Measurements from ENCODE around the gene RPTOR.

Gene RPTOR

DNA sequence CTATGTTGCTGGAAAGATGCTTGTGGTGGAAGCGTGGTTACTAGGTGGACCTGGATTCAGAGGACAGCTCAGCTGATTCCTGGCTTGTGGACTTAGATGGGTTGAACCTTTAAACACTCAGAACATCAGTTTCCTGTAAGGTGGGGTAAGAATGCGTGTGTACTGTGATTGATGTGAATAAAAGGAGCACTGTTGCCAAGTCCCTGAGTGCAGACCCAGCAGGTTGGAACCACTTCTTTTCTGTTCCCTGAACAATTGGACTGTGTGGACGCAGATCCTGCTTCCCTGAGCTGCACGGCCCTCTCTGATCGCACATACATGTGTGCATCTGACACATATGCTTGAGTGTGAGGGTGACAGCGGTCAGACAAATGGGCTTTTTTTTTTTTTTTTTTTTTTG is 37.5 kb downstream of the RPTOR start:
- DNase-seq (ENCODE audit: extremely low read depth in 1 of 2, low read depth in 1 of 2) = no peak

DNA sequence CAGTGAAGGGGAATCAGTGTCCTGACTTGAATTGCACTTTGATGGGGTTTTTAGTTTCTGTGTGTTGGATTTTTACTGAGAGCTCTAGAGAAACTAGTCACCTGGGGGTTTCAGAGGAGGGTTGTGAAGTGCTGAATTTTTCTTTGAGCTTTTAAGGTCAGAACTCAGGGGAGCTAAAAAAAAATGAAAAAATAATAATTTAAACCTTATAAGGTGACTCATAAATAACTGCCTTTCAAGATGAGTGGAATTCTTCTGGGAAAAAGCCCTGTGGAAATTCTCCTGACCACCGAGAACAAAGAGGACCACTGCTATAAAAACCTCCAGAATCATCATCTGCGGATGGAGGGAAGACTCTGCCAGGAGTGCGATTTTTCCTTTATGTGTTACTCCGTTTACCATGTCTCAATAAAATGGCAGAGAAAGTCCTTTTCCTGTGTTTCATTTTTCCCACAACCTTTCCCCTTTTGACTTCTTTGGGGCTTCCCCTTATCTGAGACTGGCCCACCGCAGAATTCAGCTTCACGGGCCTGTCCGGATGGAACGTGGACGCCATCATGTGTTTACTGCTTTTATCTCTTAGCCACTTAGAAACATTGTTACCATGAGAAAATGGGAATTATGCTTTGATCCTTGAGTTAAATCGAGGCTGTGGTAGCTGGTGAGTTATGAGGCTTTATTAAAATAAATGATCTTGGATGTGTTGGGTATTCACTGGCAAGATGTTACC is 39.7 kb downstream of the RPTOR start:
- DNase-seq (ENCODE audit: extremely low read depth in 1 of 2, low read depth in 1 of 2) = no peak

DNA sequence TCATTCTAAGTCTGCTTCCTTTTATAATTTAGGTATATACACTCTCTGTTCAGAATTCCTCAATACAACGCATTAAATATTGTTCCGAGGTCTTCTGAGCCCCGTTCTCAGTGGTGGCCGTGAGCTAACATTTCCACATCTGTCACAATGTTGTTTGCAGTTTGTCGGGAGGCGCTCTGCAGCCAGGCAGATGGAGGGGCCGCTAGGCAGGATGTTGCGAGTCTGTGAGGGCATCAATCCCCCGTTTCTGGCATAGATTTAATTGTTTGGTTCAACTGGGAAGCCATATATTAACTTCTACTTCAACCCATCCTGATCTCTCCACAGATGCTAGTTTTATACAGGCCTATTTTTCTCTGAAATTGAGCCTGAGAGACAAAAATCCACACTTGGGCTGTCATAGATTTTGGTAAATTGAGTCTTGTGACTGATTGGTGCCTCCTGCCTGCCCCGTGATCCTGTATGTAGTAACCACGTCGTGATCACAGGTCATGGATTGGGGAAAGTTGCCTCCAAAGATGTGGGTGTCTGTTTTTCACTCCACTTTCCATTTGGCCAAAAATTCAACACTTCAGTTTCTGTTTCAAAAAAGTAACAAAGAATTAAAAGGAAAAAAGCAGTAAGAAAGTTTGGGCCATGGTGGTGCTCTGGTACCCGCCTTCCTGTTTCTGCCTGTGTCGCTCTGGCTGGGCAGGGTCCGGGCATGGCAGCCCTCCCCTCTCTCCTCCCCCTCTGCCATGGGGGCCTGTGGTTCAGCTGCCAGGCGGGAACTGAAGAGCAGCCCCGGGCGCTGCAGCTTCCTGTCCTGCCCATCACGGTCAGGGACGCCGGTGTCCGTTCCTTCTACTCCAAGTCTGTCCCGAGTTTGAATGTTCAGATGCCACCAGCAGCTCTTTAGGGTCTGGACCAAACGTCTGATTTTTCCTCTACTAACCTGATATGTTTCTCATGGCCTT is 41.5 kb downstream of the RPTOR start:
- DNase-seq (ENCODE audit: extremely low read depth in 1 of 2, low read depth in 1 of 2) = no peak

DNA sequence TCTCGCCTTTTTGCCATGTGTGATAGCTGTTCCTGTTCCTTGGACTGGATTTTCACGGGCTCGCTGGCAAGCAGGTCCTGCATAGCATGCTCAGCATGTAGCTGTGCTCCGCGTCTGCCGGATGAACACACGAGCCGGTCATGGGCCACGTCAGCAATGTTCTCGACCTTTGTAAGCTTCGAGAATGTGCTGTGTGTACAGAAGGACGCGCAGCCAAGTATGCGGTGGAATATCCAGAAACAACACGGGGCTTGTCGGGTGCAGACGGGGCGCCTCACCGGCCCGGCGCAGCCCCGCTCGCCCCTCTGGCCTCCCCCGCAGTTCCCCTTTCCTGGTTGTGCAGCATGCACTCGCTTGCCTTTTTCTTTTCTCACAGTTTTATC is 42.2 kb downstream of the RPTOR start:
- no peak for DNase-seq (ENCODE audit: extremely low read depth in 1 of 2, low read depth in 1 of 2)

DNA sequence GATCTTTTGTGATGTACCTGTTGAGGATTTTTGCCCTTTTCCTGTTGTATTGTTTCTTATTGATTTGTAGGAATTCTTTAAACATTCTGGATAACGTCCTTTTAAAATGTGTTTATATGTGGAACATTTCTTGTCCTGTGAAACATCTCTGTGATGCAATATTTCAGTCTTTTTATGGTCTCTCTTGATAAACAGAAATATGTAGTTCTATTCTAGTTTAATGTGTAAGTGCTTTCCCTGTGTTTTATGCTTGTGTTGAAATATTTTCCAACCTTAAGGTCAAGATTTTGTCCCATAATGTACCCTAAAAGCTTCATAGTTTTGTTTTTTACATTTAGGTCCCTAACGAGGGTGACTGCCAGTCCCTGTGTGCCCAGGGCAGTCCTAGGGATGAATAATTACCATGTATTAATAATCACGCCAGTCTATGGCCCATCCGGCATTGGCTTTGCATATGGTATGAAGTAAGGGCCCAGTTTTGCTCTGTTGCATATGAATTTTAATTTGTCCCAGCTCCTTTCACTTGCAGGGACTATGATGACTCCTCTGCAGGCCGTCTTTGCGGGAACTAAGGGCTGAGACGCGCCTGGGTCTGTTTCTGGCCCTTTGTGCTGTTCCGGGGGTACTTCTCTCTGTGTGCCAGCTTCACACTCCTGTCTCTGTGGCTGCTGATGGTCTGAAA is 44.2 kb downstream of the RPTOR start:
- DNase-seq (ENCODE audit: extremely low read depth in 1 of 2, low read depth in 1 of 2) = no peak

DNA sequence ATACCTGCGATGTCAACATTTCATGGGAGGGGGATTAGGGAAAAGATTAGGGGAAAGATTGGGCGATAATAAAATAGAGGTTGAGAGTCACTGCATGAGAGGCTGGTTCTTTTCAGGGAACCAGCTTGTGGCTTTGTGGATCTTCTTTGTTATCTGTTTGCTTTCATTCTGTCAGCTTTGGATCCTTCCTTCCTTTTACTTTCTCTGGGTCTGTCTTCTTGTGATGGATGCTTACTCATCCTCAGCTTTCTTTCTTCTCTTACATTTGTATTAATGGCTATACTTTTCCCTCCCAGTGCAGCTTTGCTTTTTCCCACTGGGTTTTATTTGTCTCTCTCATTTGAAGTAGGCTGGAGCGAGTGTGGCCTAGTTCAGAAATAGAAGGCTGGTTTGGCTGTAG is 47.1 kb downstream of the RPTOR start:
- DNase-seq (ENCODE audit: extremely low read depth in 1 of 2, low read depth in 1 of 2) = no peak

DNA sequence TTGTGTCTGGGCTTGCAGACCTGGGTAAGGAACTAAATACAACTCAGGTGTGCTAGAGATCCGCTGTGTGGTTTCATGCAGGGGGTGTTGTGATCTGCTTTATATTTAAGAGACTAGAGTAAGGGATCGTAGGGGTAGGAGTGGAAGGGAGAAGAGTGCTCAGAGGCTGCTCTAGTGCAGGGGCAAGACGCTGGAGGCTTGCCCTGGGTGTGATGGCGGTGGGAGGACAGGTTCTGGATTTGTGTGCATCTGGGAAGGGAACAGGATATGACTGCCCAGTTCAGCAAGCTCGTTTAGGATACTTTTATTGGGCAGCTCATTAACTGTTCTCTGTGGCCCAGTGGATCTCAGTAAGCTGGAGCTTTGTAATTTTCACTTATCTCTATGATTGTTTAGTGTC is 47.6 kb downstream of the RPTOR start:
- DNase-seq (ENCODE audit: extremely low read depth in 1 of 2, low read depth in 1 of 2) = no peak

DNA sequence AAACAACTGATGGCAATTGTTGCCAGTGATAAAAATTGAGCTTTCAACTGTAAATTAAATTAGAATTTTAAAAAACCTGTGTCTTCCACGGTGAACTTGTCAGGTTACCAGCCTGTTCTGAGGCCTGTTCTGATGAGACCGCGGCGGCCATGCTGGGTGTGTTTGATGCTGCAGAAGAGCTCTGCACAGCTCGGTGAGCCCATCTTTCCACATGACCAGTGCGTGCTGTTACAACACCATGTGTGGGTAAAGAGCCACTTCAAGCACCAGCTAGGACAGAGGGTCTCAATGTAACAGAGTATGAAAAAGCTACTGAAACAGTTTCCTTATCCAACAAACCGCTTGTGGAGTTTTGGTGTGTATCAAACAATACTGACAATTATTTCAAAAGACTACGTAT is 48.5 kb downstream of the RPTOR start:
- no peak for DNase-seq (ENCODE audit: extremely low read depth in 1 of 2, low read depth in 1 of 2)

DNA sequence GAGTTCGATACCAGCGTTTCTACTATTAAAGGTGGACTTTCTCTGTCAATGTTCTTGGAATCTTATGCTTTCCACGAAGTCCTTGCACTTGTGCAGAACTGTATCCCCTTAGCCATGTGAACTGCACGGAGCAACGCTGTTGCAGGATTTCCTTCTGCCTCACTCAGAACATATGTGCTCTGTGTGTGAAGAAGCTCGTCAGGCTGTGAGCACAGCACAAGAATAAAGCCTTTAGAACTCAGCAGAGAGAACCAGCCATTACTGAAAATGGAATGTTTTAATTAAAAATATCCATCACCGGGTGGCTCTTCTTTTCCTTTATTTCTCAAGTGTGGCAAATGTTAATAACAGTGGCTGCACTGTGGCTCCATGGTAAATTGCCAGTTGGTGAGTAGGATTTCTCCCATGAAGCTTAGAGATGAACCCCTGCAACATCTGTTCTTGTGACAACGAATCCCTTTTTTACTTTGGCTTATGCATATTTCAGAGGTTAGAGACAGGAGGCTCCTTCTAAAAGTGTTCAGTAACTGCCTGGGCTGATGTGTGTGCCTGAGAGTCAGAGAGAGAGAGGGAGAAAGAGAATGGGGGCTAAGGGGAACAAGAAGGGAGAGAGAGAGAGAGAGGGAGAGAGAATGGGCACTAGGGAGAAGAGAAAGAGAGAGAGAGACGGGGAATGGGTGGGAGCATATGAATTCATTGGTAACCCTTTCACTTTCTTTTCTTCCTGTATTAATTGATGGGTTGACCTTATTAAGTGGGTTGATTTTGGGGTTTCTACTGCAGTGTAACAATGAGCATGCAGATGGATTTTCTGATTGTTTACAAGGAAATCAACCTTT is 50.0 kb downstream of the RPTOR start:
- no peak for DNase-seq (ENCODE audit: extremely low read depth in 1 of 2, low read depth in 1 of 2)

DNA sequence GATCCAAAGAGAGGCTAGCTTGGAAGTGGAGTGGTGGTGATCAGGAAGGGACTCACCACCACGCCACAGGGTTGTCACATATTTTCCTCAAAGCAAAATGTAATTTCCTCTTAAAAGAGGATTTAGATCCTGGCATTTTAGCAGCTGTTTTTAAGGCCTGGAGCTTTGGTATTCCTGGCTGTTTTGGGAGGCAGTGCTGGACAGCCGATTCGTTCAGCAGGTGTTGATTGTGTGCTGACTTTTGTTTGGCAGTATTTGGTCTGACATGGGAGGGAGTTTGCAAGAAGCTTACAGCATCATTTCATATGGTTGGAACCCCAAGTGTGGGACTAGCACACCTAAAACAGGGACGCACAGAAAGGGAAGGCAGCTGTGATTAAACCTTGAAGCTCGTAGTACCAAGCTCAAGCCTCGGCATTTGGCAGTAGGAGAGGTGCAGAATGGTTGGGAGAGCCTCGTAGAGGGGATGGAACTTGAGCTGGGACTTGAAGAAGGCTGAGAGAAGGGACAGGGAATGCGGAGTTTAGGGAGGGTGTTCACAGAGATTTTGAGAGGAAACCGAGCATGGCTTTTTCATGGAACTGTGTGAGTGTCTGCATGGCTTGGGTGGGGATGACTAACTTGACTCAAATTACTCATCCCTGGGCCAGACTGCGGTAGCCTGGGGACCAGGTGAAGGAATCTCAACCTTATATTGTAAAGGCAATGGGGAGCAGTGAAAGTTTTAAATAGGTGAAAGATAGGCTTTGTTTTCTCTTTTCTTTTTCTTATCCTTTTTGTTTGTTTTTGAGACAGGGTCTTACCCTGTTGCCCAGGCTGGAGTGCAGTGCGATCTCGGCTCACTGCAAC is 52.3 kb downstream of the RPTOR start:
- DNase-seq (ENCODE audit: extremely low read depth in 1 of 2, low read depth in 1 of 2) = no peak

DNA sequence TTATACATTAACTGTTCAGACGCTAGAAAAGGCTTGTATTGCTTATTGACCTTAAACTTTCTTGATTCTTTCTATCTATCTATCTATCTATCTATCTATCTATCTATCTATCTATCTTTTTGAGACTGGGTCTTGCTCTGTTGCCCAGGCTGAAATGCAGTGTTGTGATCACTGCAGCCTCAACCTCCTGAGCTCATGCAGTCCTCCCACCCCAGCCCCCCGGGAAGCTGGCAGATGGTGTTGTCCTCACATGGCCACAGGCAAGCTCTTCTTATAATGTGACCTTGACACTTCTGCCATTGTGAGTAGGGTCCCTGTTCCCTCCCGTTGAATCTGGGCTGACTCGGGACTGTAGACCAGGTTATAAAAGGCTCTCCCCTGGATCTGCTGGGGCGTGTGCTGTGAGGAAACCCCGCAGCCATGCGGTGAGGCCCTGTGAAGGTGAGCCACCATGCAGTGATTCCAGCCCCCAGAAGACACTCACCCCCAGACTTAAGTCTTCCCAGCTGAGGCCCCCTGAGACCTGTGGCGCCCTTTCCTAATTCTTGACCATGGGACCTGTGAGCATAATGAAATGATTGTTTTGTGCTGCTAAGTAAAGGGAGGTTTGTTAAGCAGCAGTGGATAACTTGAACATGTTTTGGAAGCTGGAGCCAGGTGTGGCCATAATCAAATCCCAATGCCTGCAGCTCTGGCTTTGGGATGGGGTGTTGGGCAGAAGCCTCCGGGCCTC is 54.3 kb downstream of the RPTOR start:
- no peak for DNase-seq (ENCODE audit: extremely low read depth in 1 of 2, low read depth in 1 of 2)

DNA sequence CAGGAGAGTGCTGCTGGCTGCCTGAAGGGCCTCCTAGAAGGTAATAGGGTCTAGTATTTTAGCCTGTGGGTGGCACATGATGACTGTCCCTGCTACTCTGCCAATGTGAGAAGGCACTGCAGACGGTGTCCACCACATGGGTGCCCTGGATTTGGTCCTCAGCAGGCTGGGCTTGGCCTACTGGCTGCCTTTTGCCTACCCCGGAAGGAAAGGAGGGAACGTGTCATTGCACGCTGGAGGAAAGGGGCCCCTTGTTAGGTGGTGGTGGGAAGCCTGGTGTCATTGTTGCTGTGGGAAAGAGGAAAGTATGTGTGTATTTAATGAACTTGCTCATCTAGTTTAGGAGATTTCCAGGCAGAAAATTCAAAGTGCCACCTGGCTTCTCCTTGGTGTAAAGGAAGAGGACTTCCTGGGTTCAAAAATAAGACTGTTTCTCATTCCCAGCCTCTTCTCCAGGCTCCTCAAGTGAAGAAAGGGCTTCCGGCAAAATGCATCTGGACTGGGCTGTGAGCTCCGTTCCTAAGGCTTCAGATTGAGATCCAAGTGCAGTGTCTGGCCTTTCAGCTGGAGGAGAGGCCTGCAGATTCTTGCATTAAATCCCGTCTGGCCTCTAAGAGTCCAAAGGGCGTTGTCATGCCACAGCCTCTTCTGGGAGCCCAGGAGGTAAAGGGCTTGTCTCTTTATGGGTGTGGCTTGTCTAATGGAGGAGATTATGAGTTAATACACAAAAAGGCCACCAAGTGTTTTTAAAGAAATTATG is 55.1 kb downstream of the RPTOR start:
- DNase-seq (ENCODE audit: extremely low read depth in 1 of 2, low read depth in 1 of 2) = no peak

DNA sequence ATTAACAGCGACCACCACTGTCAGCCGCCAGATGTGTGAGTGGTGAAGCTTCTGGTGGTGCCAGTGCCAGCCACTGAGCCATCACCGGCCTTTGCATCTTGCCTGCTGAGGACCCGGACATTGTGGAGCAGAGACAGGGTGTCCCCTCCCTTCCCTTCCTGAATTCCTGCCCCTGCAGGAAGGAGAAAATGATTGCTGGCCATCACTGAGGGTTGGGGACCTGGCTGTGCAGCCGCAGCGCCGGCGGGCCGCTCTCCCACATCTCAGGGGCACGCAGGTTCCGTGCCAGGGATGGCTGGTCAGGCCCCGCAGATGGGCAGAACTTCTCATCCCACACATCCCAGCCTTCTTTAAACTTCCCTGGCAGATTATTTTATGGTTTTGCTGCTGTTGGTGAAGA is 56.5 kb downstream of the RPTOR start:
- no peak for DNase-seq (ENCODE audit: extremely low read depth in 1 of 2, low read depth in 1 of 2)

DNA sequence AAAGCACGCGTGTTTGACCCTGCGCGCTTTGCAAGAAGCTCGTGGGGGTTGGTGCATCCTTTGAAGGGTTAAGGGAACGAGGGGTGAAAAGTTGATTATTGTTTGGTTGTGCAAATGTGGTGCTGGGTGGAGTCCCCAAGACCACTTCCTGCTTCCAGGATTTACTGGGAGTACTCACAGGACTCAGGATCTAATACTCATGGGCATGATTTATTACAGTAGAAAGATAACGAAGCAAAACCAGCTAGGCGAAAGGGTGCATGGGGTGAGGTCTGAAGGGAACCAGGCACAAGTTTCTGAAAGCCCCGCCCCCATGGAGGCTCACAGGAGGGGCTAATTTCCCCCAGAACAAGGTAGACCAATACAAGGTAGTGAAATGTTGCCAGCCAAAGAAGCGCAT is 58.8 kb downstream of the RPTOR start:
- DNase-seq (ENCODE audit: extremely low read depth in 1 of 2, low read depth in 1 of 2) = no peak

DNA sequence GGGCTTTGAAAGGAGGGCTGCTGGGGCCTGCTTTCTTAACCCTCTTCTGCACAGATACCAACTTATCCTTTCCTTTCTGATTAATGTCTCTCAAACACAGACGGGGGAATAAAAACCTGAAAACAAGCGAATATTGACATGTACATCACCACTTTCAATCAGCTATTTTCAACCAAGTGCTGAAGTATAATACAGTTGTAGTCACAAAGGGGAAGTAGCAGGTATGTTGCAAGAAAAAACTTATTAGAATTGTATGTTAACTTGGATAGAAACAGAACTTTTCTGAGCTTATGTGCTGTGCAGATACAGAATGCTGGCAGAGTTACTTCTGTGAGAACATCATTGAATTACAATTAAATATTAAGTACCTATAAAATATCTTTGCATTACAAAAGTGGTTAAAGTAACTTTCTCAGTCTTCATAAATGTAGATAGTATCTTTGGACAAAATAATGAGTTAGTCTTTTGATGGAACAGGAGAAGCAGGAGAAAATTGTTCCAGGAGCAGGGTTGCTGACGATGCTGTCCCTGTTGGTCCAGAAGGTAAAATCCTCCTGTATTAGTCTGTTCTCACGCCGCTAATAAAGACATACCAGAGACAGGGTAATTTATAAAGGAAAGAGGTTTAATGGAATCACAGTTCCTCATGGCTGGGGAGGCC is 59.5 kb downstream of the RPTOR start:
- DNase-seq (ENCODE audit: extremely low read depth in 1 of 2, low read depth in 1 of 2) = no peak

DNA sequence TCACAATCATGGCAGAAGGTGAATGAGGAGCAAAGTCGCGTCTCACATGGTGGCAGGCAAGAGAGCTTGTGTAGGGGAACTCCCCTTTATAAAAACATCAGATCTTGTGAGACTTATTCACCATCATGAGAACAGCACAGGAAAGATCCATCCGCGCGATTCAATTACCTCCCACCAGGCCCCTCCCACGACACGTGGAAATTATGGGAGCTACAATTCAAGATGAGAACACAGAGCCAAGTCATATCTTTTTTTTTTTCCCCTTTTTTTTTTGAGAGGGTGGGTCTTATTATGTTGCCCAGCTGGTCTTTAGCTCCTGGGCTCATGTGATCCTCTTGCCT is 60.0 kb downstream of the RPTOR start:
- no peak for DNase-seq (ENCODE audit: extremely low read depth in 1 of 2, low read depth in 1 of 2)

DNA sequence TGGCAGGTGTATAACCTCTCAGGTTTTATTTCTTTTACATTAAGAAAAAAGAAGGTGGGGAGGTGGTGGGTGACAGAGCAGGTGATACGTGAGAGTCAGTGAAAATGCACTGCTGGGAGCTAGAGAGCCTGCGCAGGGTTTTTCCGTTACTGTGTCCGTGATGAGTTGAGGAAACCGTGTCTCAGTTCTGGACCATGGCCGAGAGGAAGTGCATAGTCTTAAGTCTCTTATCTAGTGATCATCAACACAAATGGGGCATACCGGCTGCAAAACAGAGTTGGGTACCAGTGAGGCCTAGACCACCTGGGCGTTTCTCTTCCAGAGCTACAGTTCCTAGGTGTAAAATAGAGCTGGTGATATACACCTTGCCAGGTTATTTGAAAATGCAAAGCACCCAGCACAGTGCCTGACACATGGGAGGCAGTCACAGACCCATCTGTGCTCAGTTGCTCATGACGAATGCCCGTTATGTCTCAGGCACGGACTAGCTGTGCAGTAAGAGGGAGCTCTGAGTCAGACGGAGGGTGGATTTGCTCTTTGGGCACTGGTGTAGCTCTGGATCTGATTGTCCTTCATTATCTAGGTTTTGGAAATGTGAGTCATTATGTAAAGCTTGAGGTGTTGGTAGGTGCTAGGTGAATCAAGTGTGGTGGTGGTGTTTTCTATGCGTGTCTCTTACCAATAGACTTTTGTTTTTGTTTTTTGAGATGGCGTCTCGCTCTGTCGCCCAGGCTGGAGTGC is 60.9 kb downstream of the RPTOR start:
- no peak for DNase-seq (ENCODE audit: extremely low read depth in 1 of 2, low read depth in 1 of 2)

All from activated CD8-positive, alpha-beta memory T cell treated with anti-CD3 and anti-CD28 coated beads for 1 hour (primary cell).